Measurements from ENCODE around the gene RGR.

Gene RGR

DNA sequence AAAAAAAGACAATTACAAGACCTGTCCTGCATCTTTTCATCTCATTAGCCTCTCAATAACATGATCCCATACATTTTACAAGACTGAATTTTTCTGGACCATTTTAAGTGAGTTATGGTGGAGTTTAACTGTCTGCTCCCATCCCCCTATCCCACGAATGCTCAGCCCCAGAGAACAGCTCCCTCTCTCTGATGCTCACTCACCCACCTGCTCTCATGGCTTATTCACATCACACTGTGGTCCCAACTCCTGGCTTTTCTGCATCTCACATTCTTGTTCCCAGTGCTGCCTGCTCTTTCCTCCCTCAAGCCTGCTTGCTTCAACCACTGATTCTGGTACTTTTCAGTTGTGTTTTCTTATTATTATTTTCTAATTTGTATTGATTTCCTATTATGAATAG lies 63.2 kb downstream of the RGR start:
- Histone ChIP-seq H3K4me3 (ENCODE audit: low read length) (no peak overlapping the region), H3K9me3 (replicated peaks; ENCODE audit: low read length) (no peaks in the 10 kb centered on the region), H3K4me2 (ENCODE audit: low read length) (no peak overlapping the region), H3K36me3 (ENCODE audit: insufficient read depth, low read length) (no peaks in the 10 kb centered on the region), H3K27me3 (ENCODE audit: control insufficient read depth, insufficient read depth, low read length) (no peaks in the 10 kb centered on the region), H3K9ac (ENCODE audit: low read depth, low read length) (no peak overlapping the region), H3K4me1 (ENCODE audit: control insufficient read depth, insufficient read depth, low read length) (peaks cover 12% of the 10 kb centered on the region)

- Histone ChIP-seq H3K4me2 (ENCODE audit: low read length) (peak overlapping the region; percentile 63), H3K36me3 (ENCODE audit: insufficient read depth, low read length) (no peaks in the 10 kb centered on the region), H3K9me3 (replicated peaks; ENCODE audit: low read length) (no peaks in the 10 kb centered on the region), H3K9ac (ENCODE audit: low read depth, low read length) (peak overlapping the region; percentile 6), H3K4me3 (ENCODE audit: low read length) (no peak overlapping the region), H3K4me1 (ENCODE audit: control insufficient read depth, insufficient read depth, low read length) (peaks cover 12% of the 10 kb centered on the region), H3K27me3 (ENCODE audit: control insufficient read depth, insufficient read depth, low read length) (no peaks in the 10 kb centered on the region)
Measured at GRCh38 chr10:84308481-84309304, 63.8 kb downstream of the RGR start.
